PC-9 (cell line): ENCODE data around the gene TOM1L2.

Experiments used
- EZH2 ChIP-seq: fragments of 200-600 bp; sonication (generic); IDR thresholded peaks from 2 replicates; pipeline ENCODE4 v1.8.0; 2017; ENCODE audit warnings: antibody characterized with exemption, low read depth
- TF ChIP-seq, protein P1 (sequence below): fragments of 200-600 bp; sonication (generic); conservative IDR thresholded peaks from 2 replicates; pipeline ENCODE4 v1.6.1; 2017; ENCODE audit warnings: mixed run types, antibody characterized with exemption, mild to moderate bottlenecking, moderate library complexity

DNA sequence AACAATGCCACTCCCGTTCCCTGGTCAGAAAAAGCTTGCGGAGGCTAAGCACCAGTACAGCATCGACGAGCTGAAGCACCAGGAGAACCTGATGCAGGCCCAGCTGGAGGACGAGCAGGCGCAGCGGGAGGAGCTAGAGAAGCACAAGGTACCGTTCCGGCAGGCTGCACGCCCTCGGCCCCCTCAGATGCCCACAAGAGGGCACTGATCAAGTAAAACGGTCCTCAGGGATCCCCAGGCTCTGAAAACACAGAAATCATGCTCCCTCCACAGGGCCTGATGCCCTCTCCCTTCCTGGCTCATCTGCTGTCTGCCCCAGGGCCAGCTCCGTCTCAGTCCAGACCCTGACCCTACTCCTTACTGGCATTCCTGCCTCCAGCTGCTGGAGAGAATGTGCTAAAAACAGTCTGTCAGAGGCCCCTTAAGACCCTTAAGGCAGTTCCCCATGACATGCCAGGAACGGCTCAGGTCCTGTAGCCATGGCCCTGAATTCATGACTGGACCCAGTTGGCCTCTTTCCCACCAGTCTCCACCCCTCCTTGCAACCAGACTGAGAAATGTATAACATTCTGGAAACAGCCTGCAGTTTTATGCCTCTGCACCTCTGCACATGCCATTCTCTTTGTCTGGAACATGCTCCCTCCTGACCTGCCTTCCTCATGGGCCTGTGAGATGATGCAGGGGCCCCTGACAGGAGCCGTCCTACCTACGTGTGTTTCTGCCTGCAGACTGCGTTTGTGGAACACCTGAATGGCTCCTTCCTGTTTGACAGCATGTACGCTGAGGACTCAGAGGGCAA is 22.3 kb upstream of the TOM1L2 start:
- TF ChIP-seq, protein P1, sequence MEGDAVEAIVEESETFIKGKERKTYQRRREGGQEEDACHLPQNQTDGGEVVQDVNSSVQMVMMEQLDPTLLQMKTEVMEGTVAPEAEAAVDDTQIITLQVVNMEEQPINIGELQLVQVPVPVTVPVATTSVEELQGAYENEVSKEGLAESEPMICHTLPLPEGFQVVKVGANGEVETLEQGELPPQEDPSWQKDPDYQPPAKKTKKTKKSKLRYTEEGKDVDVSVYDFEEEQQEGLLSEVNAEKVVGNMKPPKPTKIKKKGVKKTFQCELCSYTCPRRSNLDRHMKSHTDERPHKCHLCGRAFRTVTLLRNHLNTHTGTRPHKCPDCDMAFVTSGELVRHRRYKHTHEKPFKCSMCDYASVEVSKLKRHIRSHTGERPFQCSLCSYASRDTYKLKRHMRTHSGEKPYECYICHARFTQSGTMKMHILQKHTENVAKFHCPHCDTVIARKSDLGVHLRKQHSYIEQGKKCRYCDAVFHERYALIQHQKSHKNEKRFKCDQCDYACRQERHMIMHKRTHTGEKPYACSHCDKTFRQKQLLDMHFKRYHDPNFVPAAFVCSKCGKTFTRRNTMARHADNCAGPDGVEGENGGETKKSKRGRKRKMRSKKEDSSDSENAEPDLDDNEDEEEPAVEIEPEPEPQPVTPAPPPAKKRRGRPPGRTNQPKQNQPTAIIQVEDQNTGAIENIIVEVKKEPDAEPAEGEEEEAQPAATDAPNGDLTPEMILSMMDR: peak; percentile 31; the same call in 1 of the 2 replicates
- TF ChIP-seq EZH2: no peak
